ENCODE measurements around the gene RAPGEF2. TPM values are rescaled to one million over a fixed set of nuclear protein-coding genes. Genes with fewer than 3 reads are reported as not detected.

RAPGEF2 gene
- total RNA-seq, 3 donors from 2014 or later: 47.0 to 84.0 (median 51.5) TPM

- TF ChIP-seq POLR2AphosphoS5 (IDR thresholded peaks at IDR 0.05) (no peak), POLR2A (IDR thresholded peaks at IDR 0.05) (no peak), CTCF (IDR thresholded peaks at IDR 0.05) (no peak)
- H3K4me3 ChIP-seq: no peak overlapping the region
- DNase-seq (ENCODE audit: low spot score in 2 of 2): no peak
- peaks cover 0 to 10% of the 10 kb centered on the region in 2 donors for H3K9me3 ChIP-seq
- intact Hi-C loops (cut with DNase I; ENCODE audit: low total_unique reads): no loop called here
- H3K27ac ChIP-seq: no peak overlapping the region
- H3K27me3 ChIP-seq: no peaks in the 10 kb centered on the region
- H3K36me3 ChIP-seq: no peaks in the 10 kb centered on the region
- no peaks in the 10 kb centered on the region for H3K4me1 ChIP-seq
Measured at GRCh38 chr4:159366966-159367780, 264.3 kb downstream of the RAPGEF2 start.

- TF ChIP-seq POLR2AphosphoS5 (IDR thresholded peaks at IDR 0.05): no peak
- no peak for TF ChIP-seq POLR2A (IDR thresholded peaks at IDR 0.05)
- no peak for TF ChIP-seq CTCF (IDR thresholded peaks at IDR 0.05)
- Histone ChIP-seq H3K4me3 (no peak overlapping the region), H3K36me3 (no peaks in the 10 kb centered on the region), H3K4me1 (no peaks in the 10 kb centered on the region), H3K27ac (no peak overlapping the region), H3K27me3 (no peaks in the 10 kb centered on the region), H3K9me3 (peaks cover 0 to 10% of the 10 kb centered on the region in 2 donors)
- intact Hi-C loops (cut with DNase I; ENCODE audit: low total_unique reads): no loop called here
- DNase-seq (ENCODE audit: low spot score in 2 of 2): no peak
Measured at GRCh38 chr4:159367781-159368080, 264.9 kb downstream of the RAPGEF2 start.

GRCh38 chr4:159368320-159368719 lies 265.4 kb downstream of the RAPGEF2 start:
- H3K36me3 ChIP-seq: no peaks in the 10 kb centered on the region
- H3K4me1 ChIP-seq: no peaks in the 10 kb centered on the region
- H3K27ac ChIP-seq: no peak overlapping the region
- no peak overlapping the region for H3K4me3 ChIP-seq
- TF ChIP-seq POLR2AphosphoS5 (IDR thresholded peaks at IDR 0.05): no peak
- TF ChIP-seq POLR2A (IDR thresholded peaks at IDR 0.05): no peak
- no peak for TF ChIP-seq CTCF (IDR thresholded peaks at IDR 0.05)
- intact Hi-C loops (cut with DNase I; ENCODE audit: low total_unique reads): no loop called here
- H3K9me3 ChIP-seq: peaks cover 0 to 10% of the 10 kb centered on the region in 2 donors
- no peak for DNase-seq (ENCODE audit: low spot score in 2 of 2)
- no peaks in the 10 kb centered on the region for H3K27me3 ChIP-seq

GRCh38 chr4:159369256-159369655 lies 266.4 kb downstream of the RAPGEF2 start:
- Histone ChIP-seq H3K27ac (no peak overlapping the region), H3K4me3 (no peak overlapping the region), H3K9me3 (peaks cover 0 to 10% of the 10 kb centered on the region in 2 donors), H3K27me3 (no peaks in the 10 kb centered on the region), H3K36me3 (no peaks in the 10 kb centered on the region), H3K4me1 (no peaks in the 10 kb centered on the region)
- no peak for DNase-seq (ENCODE audit: low spot score in 2 of 2)
- TF ChIP-seq POLR2AphosphoS5 (IDR thresholded peaks at IDR 0.05) (no peak), POLR2A (IDR thresholded peaks at IDR 0.05) (no peak), CTCF (IDR thresholded peaks at IDR 0.05) (no peak)
- intact Hi-C loops (cut with DNase I; ENCODE audit: low total_unique reads): no loop called here

- H3K27me3 ChIP-seq: no peaks in the 10 kb centered on the region
- no peaks in the 10 kb centered on the region for H3K36me3 ChIP-seq
- no peak overlapping the region for H3K4me3 ChIP-seq
- TF ChIP-seq POLR2A (IDR thresholded peaks at IDR 0.05) (no peak), CTCF (IDR thresholded peaks at IDR 0.05) (no peak), POLR2AphosphoS5 (IDR thresholded peaks at IDR 0.05) (no peak)
- DNase-seq (ENCODE audit: low spot score in 2 of 2): no peak
- no peaks in the 10 kb centered on the region for H3K4me1 ChIP-seq
- intact Hi-C loops (cut with DNase I; ENCODE audit: low total_unique reads): no loop called here
- no peak overlapping the region for H3K27ac ChIP-seq
- H3K9me3 ChIP-seq: peaks cover 0 to 10% of the 10 kb centered on the region in 2 donors
Measured at GRCh38 chr4:159370286-159370685, 267.4 kb downstream of the RAPGEF2 start.

Measured in breast epithelium (tissue), 4 donors.